MM.1S (cell line): ENCODE results near the gene PSRC1.

Experiments used
- DNase-seq: peaks from one replicate; pipeline ENCODE4 v3.0.0-alpha.2; 2015
- H2AFZ ChIP-seq: fragments of 300-600 bp; sonication (generic); 2 replicates; pipeline ENCODE4 v1.6.0; 2016; ENCODE audit warnings: antibody characterized with exemption, low read length
- H3F3A ChIP-seq: fragments of 300-600 bp; sonication (generic); 2 replicates; pipeline ENCODE4 v1.6.1; 2016; ENCODE audit warnings: mild to moderate bottlenecking, antibody characterized with exemption, low read length, moderate library complexity, mixed read lengths; ENCODE audit not compliant: insufficient read depth
- H3K27ac ChIP-seq: fragments of 300-600 bp; sonication (generic); 2 replicates; pipeline ENCODE4 v1.5.1; 2016; ENCODE audit warnings: mild to moderate bottlenecking, low read length
- H3K27me3 ChIP-seq: fragments of 300-600 bp; sonication (generic); replicated peaks from 2 replicates; pipeline ENCODE4 v1.6.0; 2016; ENCODE audit warnings: low read length; ENCODE audit not compliant: insufficient read depth
- H3K36me3 ChIP-seq: fragments of 300-600 bp; sonication (generic); replicated peaks from 2 replicates; pipeline ENCODE4 v1.6.1; 2016; ENCODE audit warnings: mild to moderate bottlenecking, low read length, mixed read lengths; ENCODE audit not compliant: insufficient read depth
- H3K4me1 ChIP-seq: fragments of 300-600 bp; sonication (generic); 2 replicates; pipeline ENCODE4 v1.6.1; 2016; ENCODE audit warnings: low read length, mixed read lengths
- H3K4me2 ChIP-seq: fragments of 300-600 bp; sonication (generic); 2 replicates; pipeline ENCODE4 v1.6.0; 2016; ENCODE audit warnings: low read depth, low read length
- H3K4me3 ChIP-seq: fragments of 300-600 bp; sonication (generic); 2 replicates; pipeline ENCODE4 v1.5.1; 2016; ENCODE audit warnings: low read length, mixed read lengths
- H3K79me2 ChIP-seq: fragments of 300-600 bp; sonication (generic); 2 replicates; pipeline ENCODE4 v1.6.1; 2016; ENCODE audit warnings: mixed run types, low read length, mixed read lengths
- H3K9ac ChIP-seq: fragments of 300-600 bp; sonication (generic); 2 replicates; pipeline ENCODE4 v1.6.1; 2016; ENCODE audit warnings: low read length, mixed read lengths
- H3K9me2 ChIP-seq: fragments of 300-600 bp; sonication (generic); replicated peaks from 2 replicates; pipeline ENCODE4 v1.6.1; 2016; ENCODE audit warnings: mild to moderate bottlenecking, low read length, mixed read lengths; ENCODE audit not compliant: insufficient read depth
- H3K9me3 ChIP-seq: fragments of 300-600 bp; sonication (generic); replicated peaks from 2 replicates; pipeline ENCODE4 v1.6.1; 2016; ENCODE audit warnings: mild to moderate bottlenecking, low read length, mixed read lengths; ENCODE audit not compliant: insufficient read depth
- H4K20me1 ChIP-seq: fragments of 300-600 bp; sonication (generic); 2 replicates; pipeline ENCODE4 v1.6.1; 2016; ENCODE audit warnings: mild to moderate bottlenecking, low read length, moderate library complexity, mixed read lengths; ENCODE audit not compliant: insufficient read depth
- EZH2 ChIP-seq: fragments of 300-600 bp; sonication (generic); optimal IDR thresholded peaks from 2 replicates; pipeline ENCODE3; 2017; ENCODE audit warnings: low read depth, mild to moderate bottlenecking, antibody characterized with exemption, low read length, mixed read lengths
- EZH2phosphoT487 ChIP-seq: fragments of 300-600 bp; sonication (generic); IDR thresholded peaks from 2 replicates; pipeline ENCODE4 v1.6.1; 2018; ENCODE audit warnings: antibody characterized with exemption, low read length
- TF ChIP-seq, protein P1 (sequence below): fragments of 300-600 bp; sonication (generic); IDR thresholded peaks from 2 replicates; pipeline ENCODE4 v1.5.1; 2016; ENCODE audit warnings: antibody characterized with exemption, low read length, mixed read lengths

Gene PSRC1

DNA sequence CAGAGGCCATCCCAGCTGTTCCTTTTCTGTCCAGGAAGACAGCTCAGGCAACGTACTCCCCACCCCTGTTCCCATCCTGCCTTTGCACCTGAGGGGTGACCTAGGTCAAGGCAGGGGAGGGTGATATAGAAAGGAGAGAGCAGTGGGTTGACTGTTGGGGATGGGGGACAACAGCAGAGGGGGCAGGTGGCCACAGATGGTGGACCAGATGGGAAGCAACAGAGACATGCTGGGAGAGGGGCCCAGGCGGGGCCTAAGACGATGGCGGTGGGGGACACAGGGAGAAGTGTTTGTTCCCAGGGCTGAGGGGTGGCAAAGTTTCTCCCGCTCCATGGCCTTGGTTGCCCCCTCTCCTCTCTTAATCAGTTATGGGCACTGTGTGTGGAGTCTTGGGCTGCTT, 27.3 kb downstream of the PSRC1 start:
- Histone ChIP-seq H3K27ac (no peak overlapping the region), H3K9me2 (no peaks in the 10 kb centered on the region), H3K4me3 (no peak overlapping the region), H3K36me3 (no peaks in the 10 kb centered on the region), H3K9me3 (no peaks in the 10 kb centered on the region), H3K9ac (no peak overlapping the region), H3K27me3 (no peaks in the 10 kb centered on the region), H3K79me2 (no peaks in the 10 kb centered on the region), H2AFZ (no peak overlapping the region), H3K4me1 (no peaks in the 10 kb centered on the region), H4K20me1 (no peaks in the 10 kb centered on the region), H3K4me2 (no peak overlapping the region), H3F3A (no peaks in the 10 kb centered on the region)
- DNase-seq: no peak
- TF ChIP-seq, protein P1, sequence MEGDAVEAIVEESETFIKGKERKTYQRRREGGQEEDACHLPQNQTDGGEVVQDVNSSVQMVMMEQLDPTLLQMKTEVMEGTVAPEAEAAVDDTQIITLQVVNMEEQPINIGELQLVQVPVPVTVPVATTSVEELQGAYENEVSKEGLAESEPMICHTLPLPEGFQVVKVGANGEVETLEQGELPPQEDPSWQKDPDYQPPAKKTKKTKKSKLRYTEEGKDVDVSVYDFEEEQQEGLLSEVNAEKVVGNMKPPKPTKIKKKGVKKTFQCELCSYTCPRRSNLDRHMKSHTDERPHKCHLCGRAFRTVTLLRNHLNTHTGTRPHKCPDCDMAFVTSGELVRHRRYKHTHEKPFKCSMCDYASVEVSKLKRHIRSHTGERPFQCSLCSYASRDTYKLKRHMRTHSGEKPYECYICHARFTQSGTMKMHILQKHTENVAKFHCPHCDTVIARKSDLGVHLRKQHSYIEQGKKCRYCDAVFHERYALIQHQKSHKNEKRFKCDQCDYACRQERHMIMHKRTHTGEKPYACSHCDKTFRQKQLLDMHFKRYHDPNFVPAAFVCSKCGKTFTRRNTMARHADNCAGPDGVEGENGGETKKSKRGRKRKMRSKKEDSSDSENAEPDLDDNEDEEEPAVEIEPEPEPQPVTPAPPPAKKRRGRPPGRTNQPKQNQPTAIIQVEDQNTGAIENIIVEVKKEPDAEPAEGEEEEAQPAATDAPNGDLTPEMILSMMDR: no peak
- no peak for TF ChIP-seq EZH2
- TF ChIP-seq EZH2phosphoT487: no peak

DNA sequence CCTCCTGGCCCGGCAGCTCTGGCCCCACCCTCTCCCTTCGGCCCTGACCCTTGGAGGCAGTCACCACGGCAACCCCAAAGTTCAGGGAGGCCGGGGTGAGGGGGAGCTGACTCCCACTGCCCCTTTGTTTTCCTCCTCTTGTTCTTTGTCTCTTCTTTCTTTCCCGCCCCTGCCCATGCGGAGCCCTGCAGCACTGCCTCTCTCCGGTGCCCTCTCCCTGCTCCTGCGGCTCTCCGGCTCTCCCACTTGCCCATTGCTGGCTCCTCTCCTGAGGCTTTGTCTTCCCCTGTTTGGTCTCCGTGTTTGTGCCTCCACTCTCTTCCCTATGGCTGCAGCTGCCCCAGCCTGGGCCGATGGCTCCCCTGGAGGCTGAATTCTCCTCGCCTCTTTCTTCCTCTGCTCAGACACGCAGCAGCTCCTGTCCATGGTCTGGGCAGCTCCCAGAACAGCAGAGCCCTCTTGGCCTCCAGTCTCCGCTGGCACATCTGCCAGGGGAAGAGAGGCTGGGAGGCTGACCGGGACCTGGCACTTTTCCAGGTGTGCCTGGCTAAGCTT, 27.8 kb downstream of the PSRC1 start:
- Histone ChIP-seq H3K4me2 (no peak overlapping the region), H3K79me2 (no peaks in the 10 kb centered on the region), H3K36me3 (no peaks in the 10 kb centered on the region), H3K4me3 (no peak overlapping the region), H3K27ac (no peak overlapping the region), H3K9me2 (no peaks in the 10 kb centered on the region), H3K27me3 (no peaks in the 10 kb centered on the region), H3K4me1 (no peaks in the 10 kb centered on the region), H3K9me3 (no peaks in the 10 kb centered on the region), H2AFZ (no peak overlapping the region), H4K20me1 (no peaks in the 10 kb centered on the region), H3K9ac (no peak overlapping the region), H3F3A (no peaks in the 10 kb centered on the region)
- TF ChIP-seq EZH2: no peak
- TF ChIP-seq, protein P1: no peak
- no peak for DNase-seq

DNA sequence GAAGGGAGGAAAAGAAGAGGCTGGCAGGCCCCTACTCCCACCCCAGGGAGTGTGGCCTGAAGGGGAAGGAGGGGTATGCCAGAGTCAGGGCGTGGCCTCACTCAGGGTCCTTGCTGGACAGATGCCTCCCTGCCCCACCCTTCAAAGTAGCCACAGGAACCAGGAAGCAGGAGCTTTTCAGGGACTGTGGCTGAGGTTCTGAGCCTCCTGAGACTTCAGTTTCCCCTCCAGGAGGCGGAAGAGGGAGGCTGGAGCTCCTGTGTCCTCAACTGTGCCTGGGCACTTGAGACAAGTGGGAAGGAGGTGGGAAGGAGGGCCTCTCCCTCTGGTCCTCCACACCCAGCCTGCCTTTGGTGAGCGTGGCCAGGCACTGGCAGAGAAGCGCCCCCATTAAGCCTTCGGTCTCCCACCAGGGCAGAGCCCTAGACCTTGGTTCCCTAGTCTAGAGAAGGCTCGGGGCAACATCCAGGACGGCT, 28.3 kb downstream of the PSRC1 start:
- no peak overlapping the region for H3K4me3 ChIP-seq

More for the DNA sequence above, 28.3 kb downstream of the PSRC1 start:
- H3K4me2 ChIP-seq: no peak overlapping the region
- no peaks in the 10 kb centered on the region for H3K9me2 ChIP-seq
- no peaks in the 10 kb centered on the region for H3K27me3 ChIP-seq
- no peaks in the 10 kb centered on the region for H3K79me2 ChIP-seq
- H3K27ac ChIP-seq: no peak overlapping the region
- no peaks in the 10 kb centered on the region for H3K9me3 ChIP-seq
- no peaks in the 10 kb centered on the region for H3F3A ChIP-seq
- H3K36me3 ChIP-seq: no peaks in the 10 kb centered on the region
- no peak for DNase-seq
- H3K4me1 ChIP-seq: no peaks in the 10 kb centered on the region
- H3K9ac ChIP-seq: no peak overlapping the region
- TF ChIP-seq EZH2phosphoT487 (no peak), EZH2 (no peak)
- TF ChIP-seq, protein P1: no peak
- H4K20me1 ChIP-seq: no peaks in the 10 kb centered on the region
- H2AFZ ChIP-seq: no peak overlapping the region
